WTC11 (cell line): ENCODE data around the gene GRP. TPM values are rescaled to one million over a fixed set of nuclear protein-coding genes. Genes with fewer than 3 reads are reported as not detected.

Experiments
- ATAC-seq: fragments of 200-7000 bp; cut with Tn5 transposase; 2 replicates; pipeline ENCODE4 v1.10.0; 2021; ENCODE audit warnings: mild to moderate bottlenecking, moderate library complexity
- CTCF ChIA-PET: fragments of 300-600 bp; sonication (Branson Sonifier 250); formaldehyde crosslinking; loops from one replicate; lab custom pipeline; 2021; ENCODE audit warnings: antibody characterized with exemption; lab: Charles Lee
- POLR2A ChIA-PET: fragments of 350-600 bp; sonication (Branson Sonifier 250); formaldehyde crosslinking; loops from one replicate; lab custom pipeline; 2021; ENCODE audit warnings: antibody characterized with exemption; lab: Charles Lee
- DNase-seq: peaks from one replicate; pipeline ENCODE4 v3.0.0; 2021; ENCODE audit warnings: low spot score
- H3K27ac Mint-ChIP-seq: 2 replicates; pipeline ENCODE4 v1.8.0; 2021; ENCODE audit warnings: mixed read lengths
- H3K27me3 Mint-ChIP-seq: 2 replicates; pipeline ENCODE4 v1.8.0; 2021; ENCODE audit warnings: low read depth, mild to moderate bottlenecking, moderate library complexity, mixed read lengths
- H3K36me3 Mint-ChIP-seq: 2 replicates; pipeline ENCODE4 v1.8.0; 2021; ENCODE audit warnings: mixed read lengths
- H3K4me1 Mint-ChIP-seq: 2 replicates; pipeline ENCODE4 v1.8.0; 2022; ENCODE audit warnings: mixed read lengths
- H3K4me3 Mint-ChIP-seq: 2 replicates; pipeline ENCODE4 v1.8.0; 2021; ENCODE audit warnings: mild to moderate bottlenecking, moderate library complexity, mixed read lengths
- H3K9me3 Mint-ChIP-seq: 2 replicates; pipeline ENCODE4 v1.8.0; 2021; ENCODE audit warnings: mixed read lengths
- ARID4B ChIP-seq: sonication (generic); formaldehyde crosslinking; IDR thresholded peaks from 2 replicates; pipeline ENCODE4 v1.8.0; 2023; ENCODE audit warnings: missing genetic modification reagents, mild to moderate bottlenecking, borderline replicate concordance
- ATF2 ChIP-seq: sonication (generic); formaldehyde crosslinking; IDR thresholded peaks from 2 replicates; pipeline ENCODE4 v1.8.1; 2022; ENCODE audit warnings: low read depth, missing genetic modification reagents, borderline replicate concordance
- ATF3 ChIP-seq: sonication (generic); formaldehyde crosslinking; conservative IDR thresholded peaks from 2 replicates; pipeline ENCODE4 v1.8.1; 2022; ENCODE audit warnings: mild to moderate bottlenecking, missing genetic modification reagents
- ATF6 ChIP-seq: sonication (generic); formaldehyde crosslinking; IDR thresholded peaks from 2 replicates; pipeline ENCODE4 v1.8.1; 2023; ENCODE audit warnings: mild to moderate bottlenecking, missing genetic modification reagents
- E2F1 ChIP-seq: sonication (generic); formaldehyde crosslinking; IDR thresholded peaks from 2 replicates; pipeline ENCODE4 v1.8.0; 2022; ENCODE audit warnings: mild to moderate bottlenecking, missing genetic modification reagents
- ESRRA ChIP-seq: sonication (generic); formaldehyde crosslinking; IDR thresholded peaks from 2 replicates; pipeline ENCODE4 v1.8.1; 2022; ENCODE audit warnings: mild to moderate bottlenecking, missing genetic modification reagents, borderline replicate concordance
- FOXK1 ChIP-seq: sonication (generic); formaldehyde crosslinking; IDR thresholded peaks from 2 replicates; pipeline ENCODE4 v1.8.0; 2022; ENCODE audit warnings: mild to moderate bottlenecking, moderate library complexity, missing genetic modification reagents
- GABPB1 ChIP-seq: sonication (generic); formaldehyde crosslinking; IDR thresholded peaks from 2 replicates; pipeline ENCODE4 v1.8.1; 2023; ENCODE audit warnings: mild to moderate bottlenecking, missing genetic modification reagents
- GTF2I ChIP-seq: fragments of 250-450 bp; sonication (Bioruptor Pico); conservative IDR thresholded peaks from 2 replicates; pipeline ENCODE4 v1.4.0; 2021; ENCODE audit warnings: mild to moderate bottlenecking
- IRF1 ChIP-seq: sonication (generic); formaldehyde crosslinking; IDR thresholded peaks from 2 replicates; pipeline ENCODE4 v1.8.0; 2023; ENCODE audit warnings: missing genetic modification reagents
- JAZF1 ChIP-seq: fragments of 250-450 bp; sonication (Bioruptor Pico); IDR thresholded peaks from 2 replicates; pipeline ENCODE4 v1.9.0; 2021; ENCODE audit warnings: moderate library complexity, mild to moderate bottlenecking, inconsistent platforms
- NR3C1 ChIP-seq: sonication (generic); formaldehyde crosslinking; conservative IDR thresholded peaks from 2 replicates; pipeline ENCODE4 v1.8.1; 2023; ENCODE audit warnings: low read depth, mild to moderate bottlenecking, missing genetic modification reagents
- OVOL2 ChIP-seq: fragments of 250-450 bp; sonication (Bioruptor Pico); IDR thresholded peaks from 2 replicates; pipeline ENCODE4 v1.9.0; 2021; ENCODE audit warnings: mild to moderate bottlenecking, borderline replicate concordance
- USF1 ChIP-seq: sonication (generic); formaldehyde crosslinking; IDR thresholded peaks from 2 replicates; pipeline ENCODE4 v1.8.0; 2022; ENCODE audit warnings: mild to moderate bottlenecking, missing genetic modification reagents
- ZMAT4 ChIP-seq: fragments of 250-450 bp; sonication (Bioruptor Pico); IDR thresholded peaks from 2 replicates; pipeline ENCODE4 v1.9.0; 2021; ENCODE audit warnings: mild to moderate bottlenecking
- ZNF423 ChIP-seq: fragments of 250-450 bp; sonication (Bioruptor Pico); IDR thresholded peaks from 2 replicates; pipeline ENCODE4 v2.1.2; 2022; ENCODE audit warnings: mild to moderate bottlenecking, moderate library complexity
- ZSCAN18 ChIP-seq: fragments of 250-450 bp; sonication (Bioruptor Pico); IDR thresholded peaks from 2 replicates; pipeline ENCODE4 v2.1.2; 2022; ENCODE audit warnings: mild to moderate bottlenecking, moderate library complexity
- total RNA-seq: library from RNA; stranded (reverse); gene quantifications from 3 replicates; pipeline ENCODE4 v1.2.3, GENCODE V29; 2021

GRP gene
- total RNA-seq, 1 experiment from 2014 or later, result 0.22 TPM

GRCh38 chr18:59265974-59266369, 46.0 kb downstream of the GRP start:
- no peaks in the 10 kb centered on the region for H3K9me3 Mint-ChIP-seq
- H3K27ac Mint-ChIP-seq, result no peak overlapping the region
- ATAC-seq, result no peak
- peaks cover 98% of the 10 kb centered on the region for H3K27me3 Mint-ChIP-seq
- H3K4me3 Mint-ChIP-seq, result peak overlapping the region; percentile 66
- peaks cover 55% of the 10 kb centered on the region for H3K4me1 Mint-ChIP-seq
- CTCF ChIA-PET, result interaction anchor here (1.0 to 4.9 kb wide), 6 partner anchors 7 to 178 kb away, joined by 3 to 45 read pairs (median 26); partner anchors contain the start of genes GRP and RAX
- POLR2A ChIA-PET, result no interaction called here
- TF ChIP-seq GABPB1 (CRISPR knock-in tag), result no peak
- no peak for TF ChIP-seq ZMAT4 (CRISPR knock-in tag)
- TF ChIP-seq ATF3 (CRISPR knock-in tag), result no peak
- TF ChIP-seq ESRRA (CRISPR knock-in tag), result no peak
- TF ChIP-seq ATF6 (CRISPR knock-in tag), result no peak
- no peak for TF ChIP-seq E2F1 (CRISPR knock-in tag)
- TF ChIP-seq ZNF423, result no peak
- no peak for TF ChIP-seq GTF2I (CRISPR knock-in tag)
- no peak for TF ChIP-seq ZSCAN18 (CRISPR knock-in tag)
- TF ChIP-seq OVOL2 (CRISPR knock-in tag), result no peak
- no peak for TF ChIP-seq USF1 (CRISPR knock-in tag)
- no peak for TF ChIP-seq ATF2
- no peak for TF ChIP-seq JAZF1 (CRISPR knock-in tag)
- no peak for TF ChIP-seq ARID4B (CRISPR knock-in tag)
- no peak for TF ChIP-seq FOXK1 (CRISPR knock-in tag)
- TF ChIP-seq NR3C1 (CRISPR knock-in tag), result no peak
- TF ChIP-seq IRF1 (CRISPR knock-in tag), result no peak
- no peaks in the 10 kb centered on the region; the same call in 1 of the 2 replicates for H3K36me3 Mint-ChIP-seq
- no peak for DNase-seq
